ENCODE results near the gene VWA1. TPM values are rescaled to one million over a fixed set of nuclear protein-coding genes. Genes with fewer than 3 reads are reported as not detected.
A peak's percentile ranks its signal among the peaks of the same experiment; 100 is the strongest.
"Not testable (repeated sequence)": the region's sequence is repeated elsewhere in the genome, so short reads cannot be mapped to it uniquely, and the experiment has no call there.

The VWA1 gene
- total RNA-seq, 1 donor from 2014 or later = 122 TPM

- not testable (repeated sequence) for DNase-seq (ENCODE audit: low spot score)
Measured at GRCh38 chr1:1456683-1457255, 21.3 kb downstream of the VWA1 start.

- not testable (repeated sequence) for DNase-seq (ENCODE audit: low spot score)
Measured at GRCh38 chr1:1459156-1459555, 23.7 kb downstream of the VWA1 start.

- DNase-seq (ENCODE audit: low spot score) = not testable (repeated sequence)
Measured at GRCh38 chr1:1459711-1460110, 24.2 kb downstream of the VWA1 start.

GRCh38 chr1:1460540-1461130 lies 25.1 kb downstream of the VWA1 start:
- DNase-seq (ENCODE audit: low spot score) = no peak

GRCh38 chr1:1461721-1462317 lies 26.3 kb downstream of the VWA1 start:
- DNase-seq (ENCODE audit: low spot score) = no peak

- DNase-seq (ENCODE audit: low spot score) = peak; percentile 39
Measured at GRCh38 chr1:1462318-1462966, 27.0 kb downstream of the VWA1 start.

GRCh38 chr1:1463312-1463711 lies 27.8 kb downstream of the VWA1 start:
- no peak for DNase-seq (ENCODE audit: low spot score)

GRCh38 chr1:1468196-1468985 lies 32.9 kb downstream of the VWA1 start:
- not testable (repeated sequence) for DNase-seq (ENCODE audit: low spot score)

GRCh38 chr1:1470626-1471388 lies 35.3 kb downstream of the VWA1 start:
- DNase-seq (ENCODE audit: low spot score) = no peak

- DNase-seq (ENCODE audit: low spot score) = peak; percentile 94
Measured at GRCh38 chr1:1471389-1472052, 36.0 kb downstream of the VWA1 start, which contains the start of gene ATAD3B. Gene ATAD3B (plus strand): TSS chr1:1471765. CDS start chr1:1471885, 120 bp downstream.

- not testable (repeated sequence) for DNase-seq (ENCODE audit: low spot score)
Measured at GRCh38 chr1:1472053-1472876, 36.8 kb downstream of the VWA1 start.

GRCh38 chr1:1476011-1476410 lies 40.5 kb downstream of the VWA1 start:
- DNase-seq (ENCODE audit: low spot score) = not testable (repeated sequence)

- DNase-seq (ENCODE audit: low spot score) = no peak
Measured at GRCh38 chr1:1477206-1477605, 41.7 kb downstream of the VWA1 start.

GRCh38 chr1:1479547-1480487 lies 44.3 kb downstream of the VWA1 start:
- no peak for DNase-seq (ENCODE audit: low spot score)

GRCh38 chr1:1480488-1480867 lies 45.0 kb downstream of the VWA1 start:
- not testable (repeated sequence) for DNase-seq (ENCODE audit: low spot score)

GRCh38 chr1:1481811-1482210 lies 46.3 kb downstream of the VWA1 start:
- DNase-seq (ENCODE audit: low spot score) = not testable (repeated sequence)

- no peak for DNase-seq (ENCODE audit: low spot score)
Measured at GRCh38 chr1:1482856-1483255, 47.4 kb downstream of the VWA1 start.

- no peak for DNase-seq (ENCODE audit: low spot score)
Measured at GRCh38 chr1:1483714-1484113, 48.2 kb downstream of the VWA1 start.
